K562 (cell line): ENCODE data around the gene XPO4.

ENCODE experiments used
- PKNOX1 ChIP-seq: fragments of 450-650 bp; IDR thresholded peaks from 2 replicates; pipeline ENCODE4 v1.6.1; 2016
- POLR2A ChIP-seq: fragments of 450-650 bp; conservative IDR thresholded peaks from 2 replicates; pipeline ENCODE4 v1.6.1; 2016
- RAD21 ChIP-seq, 2 experiments: fragments of 250-450 bp in 1 of 2; fragments of 450-650 bp in 1 of 2; sonication (Bioruptor Pico) in 1 of 2; formaldehyde crosslinking in 1 of 2; IDR thresholded peaks in 1 of 2; conservative IDR thresholded peaks in 1 of 2; 2 replicates each; pipeline versions ENCODE4 v1.4.0 to v1.8.0; 2020 to 2022; ENCODE audit warnings: mild to moderate bottlenecking in 2 of 2, moderate library complexity in 1 of 2
- STAT6 ChIP-seq: sonication (generic); formaldehyde crosslinking; IDR thresholded peaks from 2 replicates; pipeline ENCODE4 v1.8.1; 2023; ENCODE audit warnings: mild to moderate bottlenecking, missing genetic modification reagents
- ZBTB26 ChIP-seq: fragments of 450-650 bp; formaldehyde crosslinking; IDR thresholded peaks from 2 replicates; pipeline ENCODE4 v1.4.0; 2022; ENCODE audit warnings: missing genetic modification characterization

GRCh38 chr13:20911037-20911436, 8.5 kb upstream of the XPO4 start:
- TF ChIP-seq ZBTB26: no peak
- no peak for TF ChIP-seq RAD21 (CRISPR knock-in tag; conservative IDR thresholded peaks at IDR 0.05 in 1 of 2, IDR thresholded peaks at IDR 0.05 in 1 of 2)
- TF ChIP-seq STAT6 (CRISPR knock-in tag): no peak
- TF ChIP-seq POLR2A: no peak
- TF ChIP-seq PKNOX1: no peak
